Inflammatory macrophage treated with lipopolysaccharide for 1 hour (primary cell): ENCODE measurements around the gene ERO1A.

ENCODE experiments used
- DNase-seq, 2 donors: peaks; one replicate each; pipeline ENCODE4 v3.0.0-alpha.2; 2020 to 2022

ERO1A gene

GRCh38 chr14:52694761-52695480, 437 bp downstream of the ERO1A start:
- DNase-seq, result no peak

- DNase-seq, result no peak
Observed at GRCh38 chr14:52693532-52693931, 1.8 kb downstream of the ERO1A start.

GRCh38 chr14:52693036-52693435, 2.3 kb downstream of the ERO1A start:
- no peak for DNase-seq

GRCh38 chr14:52692248-52692962, 3.0 kb downstream of the ERO1A start:
- peak; percentile 56 to 65 for DNase-seq

GRCh38 chr14:52690983-52691760, 4.2 kb downstream of the ERO1A start:
- DNase-seq, result no peak

- DNase-seq, result no peak
Observed at GRCh38 chr14:52686176-52686575, 9.2 kb downstream of the ERO1A start.

- DNase-seq, result no peak
Observed at GRCh38 chr14:52683985-52684520, 11.3 kb downstream of the ERO1A start.

GRCh38 chr14:52678591-52678990, 16.8 kb downstream of the ERO1A start:
- no peak for DNase-seq

- DNase-seq, result no peak
Observed at GRCh38 chr14:52663850-52664249, 31.5 kb downstream of the ERO1A start.

- DNase-seq, result no peak
Observed at GRCh38 chr14:52661314-52661713, 34.0 kb downstream of the ERO1A start.

- no peak for DNase-seq
Observed at GRCh38 chr14:52660832-52661231, 34.5 kb downstream of the ERO1A start.

GRCh38 chr14:52660325-52660724, 35.0 kb downstream of the ERO1A start:
- DNase-seq, result no peak

GRCh38 chr14:52656905-52657304, 38.5 kb downstream of the ERO1A start:
- no peak for DNase-seq

GRCh38 chr14:52650774-52651173, 44.6 kb downstream of the ERO1A start:
- no peak for DNase-seq

GRCh38 chr14:52649511-52649910, 45.8 kb downstream of the ERO1A start:
- DNase-seq, result peak in 1 of 2 donors; percentile 3

GRCh38 chr14:52641745-52642144, 53.6 kb downstream of the ERO1A start:
- no peak for DNase-seq

- DNase-seq, result peak; percentile 1 to 32
Observed at GRCh38 chr14:52640137-52640536, 55.2 kb downstream of the ERO1A start.

- no peak for DNase-seq
Observed at GRCh38 chr14:52619687-52620086, 75.7 kb downstream of the ERO1A start.

- no peak for DNase-seq
Observed at GRCh38 chr14:52618602-52619001, 76.8 kb downstream of the ERO1A start.

- no peak for DNase-seq
Observed at GRCh38 chr14:52610187-52610586, 85.2 kb downstream of the ERO1A start.

GRCh38 chr14:52609445-52610044, 85.8 kb downstream of the ERO1A start:
- DNase-seq, result no peak

- no peak for DNase-seq
Observed at GRCh38 chr14:52607061-52607460, 88.3 kb downstream of the ERO1A start.

- DNase-seq, result no peak
Observed at GRCh38 chr14:52602131-52602530, 93.2 kb downstream of the ERO1A start.
